ENCODE results near the gene ANKLE2.

GRCh38 chr12:132698341-132698740, 63.3 kb downstream of the ANKLE2 start:
- no peak for TF ChIP-seq CTCF (IDR thresholded peaks at IDR 0.05)
- TF ChIP-seq POLR2A (IDR thresholded peaks at IDR 0.05) = no peak
- no peak for TF ChIP-seq POLR2AphosphoS5 (IDR thresholded peaks at IDR 0.05)
